ENCODE results near the gene C5orf47. TPM values are rescaled to one million over a fixed set of nuclear protein-coding genes. Genes with fewer than 3 reads are reported as not detected.

C5orf47 gene
- total RNA-seq, 1 donor from 2014 or later, result not detected

- no peaks in the 10 kb centered on the region for H3K36me3 Mint-ChIP-seq (ENCODE audit: low read depth, unreplicated experiment)
- no peaks in the 10 kb centered on the region for H3K9me3 Mint-ChIP-seq (ENCODE audit: unreplicated experiment)
- DNase-seq (ENCODE audit: low spot score), result no peak
- TF ChIP-seq CTCF (IDR thresholded peaks at IDR 0.05; ENCODE audit: unreplicated experiment), result no peak
- no peak overlapping the region for H3K4me3 Mint-ChIP-seq (ENCODE audit: unreplicated experiment)
- H3K4me1 Mint-ChIP-seq (ENCODE audit: unreplicated experiment), result no peaks in the 10 kb centered on the region
- no peaks in the 10 kb centered on the region for H3K27me3 Mint-ChIP-seq (ENCODE audit: unreplicated experiment)
- H3K27ac Mint-ChIP-seq (ENCODE audit: unreplicated experiment), result no peak overlapping the region
These were observed 9.6 kb downstream of the C5orf47 start for GRCh38 chr5:173998531-173998930.

GRCh38 chr5:174000076-174000475 is 11.1 kb downstream of the C5orf47 start:
- no peak for DNase-seq (ENCODE audit: low spot score)
- no peaks in the 10 kb centered on the region for H3K27me3 Mint-ChIP-seq (ENCODE audit: unreplicated experiment)
- no peak for TF ChIP-seq CTCF (IDR thresholded peaks at IDR 0.05; ENCODE audit: unreplicated experiment)
- no peaks in the 10 kb centered on the region for H3K36me3 Mint-ChIP-seq (ENCODE audit: low read depth, unreplicated experiment)
- no peak overlapping the region for H3K27ac Mint-ChIP-seq (ENCODE audit: unreplicated experiment)
- H3K4me1 Mint-ChIP-seq (ENCODE audit: unreplicated experiment), result no peaks in the 10 kb centered on the region
- H3K4me3 Mint-ChIP-seq (ENCODE audit: unreplicated experiment), result no peak overlapping the region
- no peaks in the 10 kb centered on the region for H3K9me3 Mint-ChIP-seq (ENCODE audit: unreplicated experiment)

GRCh38 chr5:174003795-174004194 is 14.8 kb downstream of the C5orf47 start:
- H3K4me3 Mint-ChIP-seq (ENCODE audit: unreplicated experiment), result no peak overlapping the region
- no peak overlapping the region for H3K27ac Mint-ChIP-seq (ENCODE audit: unreplicated experiment)
- H3K27me3 Mint-ChIP-seq (ENCODE audit: unreplicated experiment), result no peaks in the 10 kb centered on the region
- no peak for DNase-seq (ENCODE audit: low spot score)
- no peaks in the 10 kb centered on the region for H3K4me1 Mint-ChIP-seq (ENCODE audit: unreplicated experiment)
- H3K36me3 Mint-ChIP-seq (ENCODE audit: low read depth, unreplicated experiment), result no peaks in the 10 kb centered on the region
- TF ChIP-seq CTCF (IDR thresholded peaks at IDR 0.05; ENCODE audit: unreplicated experiment), result no peak
- H3K9me3 Mint-ChIP-seq (ENCODE audit: unreplicated experiment), result no peaks in the 10 kb centered on the region

GRCh38 chr5:174008922-174009321 is 20.0 kb downstream of the C5orf47 start:
- DNase-seq (ENCODE audit: low spot score), result no peak
- H3K4me1 Mint-ChIP-seq (ENCODE audit: unreplicated experiment), result no peaks in the 10 kb centered on the region
- H3K36me3 Mint-ChIP-seq (ENCODE audit: low read depth, unreplicated experiment), result no peaks in the 10 kb centered on the region
- no peak overlapping the region for H3K27ac Mint-ChIP-seq (ENCODE audit: unreplicated experiment)
- H3K9me3 Mint-ChIP-seq (ENCODE audit: unreplicated experiment), result no peaks in the 10 kb centered on the region
- no peak for TF ChIP-seq CTCF (IDR thresholded peaks at IDR 0.05; ENCODE audit: unreplicated experiment)
- no peak overlapping the region for H3K4me3 Mint-ChIP-seq (ENCODE audit: unreplicated experiment)
- H3K27me3 Mint-ChIP-seq (ENCODE audit: unreplicated experiment), result peaks cover 4% of the 10 kb centered on the region

- DNase-seq (ENCODE audit: low spot score), result no peak
- peaks cover 4% of the 10 kb centered on the region for H3K27me3 Mint-ChIP-seq (ENCODE audit: unreplicated experiment)
- H3K9me3 Mint-ChIP-seq (ENCODE audit: unreplicated experiment), result no peaks in the 10 kb centered on the region
- H3K4me3 Mint-ChIP-seq (ENCODE audit: unreplicated experiment), result no peak overlapping the region
- no peak for TF ChIP-seq CTCF (IDR thresholded peaks at IDR 0.05; ENCODE audit: unreplicated experiment)
- no peaks in the 10 kb centered on the region for H3K4me1 Mint-ChIP-seq (ENCODE audit: unreplicated experiment)
- H3K27ac Mint-ChIP-seq (ENCODE audit: unreplicated experiment), result no peak overlapping the region
- H3K36me3 Mint-ChIP-seq (ENCODE audit: low read depth, unreplicated experiment), result no peaks in the 10 kb centered on the region
These were observed 21.4 kb downstream of the C5orf47 start for GRCh38 chr5:174010365-174010764.

Data from endothelial cell (in vitro differentiated cells).